Esophagus muscularis mucosa (tissue), 4 donors: ENCODE measurements around the gene TIMM21. TPM values are rescaled to one million over a fixed set of nuclear protein-coding genes. Genes with fewer than 3 reads are reported as not detected.

ENCODE experiments used
- DNase-seq: peaks from one replicate; pipeline ENCODE4 v3.0.0-alpha.2; 2017; ENCODE audit errors: extremely low spot score
- H3K27ac ChIP-seq, 4 donors: fragments of 200-600 bp; sonication (generic); replicated peaks in 1 of 4; 1 replicate in 3 of 4; 2 replicates in 1 of 4; pipeline ENCODE4 v1.5.1; 2016 to 2019; ENCODE audit warnings: mild to moderate bottlenecking in 1 of 4
- H3K27me3 ChIP-seq, 4 donors: fragments of 200-600 bp; sonication (generic); one replicate each; pipeline versions ENCODE4 v1.5.1 to v1.6.0; 2016 to 2019
- H3K36me3 ChIP-seq, 4 donors: fragments of 200-600 bp; sonication (generic); one replicate each; pipeline ENCODE4 v1.5.1; 2016 to 2019
- H3K4me1 ChIP-seq, 4 donors: fragments of 200-600 bp; sonication (generic); one replicate each; pipeline ENCODE4 v1.5.1; 2016 to 2019
- H3K4me3 ChIP-seq, 4 donors: fragments of 200-600 bp; sonication (generic); 1 replicate in 2 of 4; 2 replicates in 2 of 4; pipeline ENCODE4 v1.5.1; 2016 to 2019; ENCODE audit warnings: mild to moderate bottlenecking in 4 of 4, moderate library complexity in 1 of 4
- H3K9me3 ChIP-seq, 4 donors: fragments of 200-600 bp; sonication (generic); 1 replicate in 3 of 4; 2 replicates in 1 of 4; pipeline ENCODE4 v1.5.1; 2016 to 2019
- CTCF ChIP-seq, 3 experiments: fragments of 200-600 bp in 2 of 3; fragments of 450-650 bp in 1 of 3; sonication (generic) in 2 of 3; IDR thresholded peaks; one replicate each; pipeline ENCODE4 v1.5.1; 2017 to 2019; ENCODE audit warnings: antibody characterized with exemption in 3 of 3, mild to moderate bottlenecking in 2 of 3, moderate library complexity in 1 of 3
- EP300 ChIP-seq: sonication (generic); formaldehyde crosslinking; IDR thresholded peaks from one replicate; pipeline ENCODE4 v1.6.1; 2017; ENCODE audit warnings: antibody characterized with exemption
- POLR2A ChIP-seq: fragments of 450-650 bp; IDR thresholded peaks from one replicate; pipeline ENCODE4 v1.6.1; 2017; ENCODE audit warnings: antibody characterized with exemption, moderate library complexity, mild to moderate bottlenecking, low read depth
- POLR2AphosphoS5 ChIP-seq, 2 donors: sonication (generic); formaldehyde crosslinking; IDR thresholded peaks; one replicate each; pipeline ENCODE4 v1.6.1; 2017; ENCODE audit warnings: antibody characterized with exemption in 2 of 2
- WGBS: methylation state at CpG from one replicate; pipeline ENCODE4 v1.1.5; 2018; 5-methylcytosine and 5-hydroxymethylcytosine counted together
- intact Hi-C: fragments of 100-400 bp; cut with DNase I; formaldehyde crosslinking; loops from one replicate; pipeline ENCODE4 v1.15.1; 2023
- total RNA-seq, 4 donors: library from RNA; depleted of rRNA; stranded (reverse); fragments of >200 nt; gene quantifications; one replicate each; pipeline versions ENCODE4 v1.1.0 to v1.2.1, GENCODE V29; 2016

TIMM21 gene
- total RNA-seq, 4 donors from 2014 or later, result 39.7 to 55.6 (median 46.7) TPM

GRCh38 chr18:74203811-74204210 lies 55.5 kb downstream of the TIMM21 start:
- WGBS, result 66% methylated on average over 7 of the region's 7 CpGs
- Histone ChIP-seq H3K27me3 (no peaks in the 10 kb centered on the region), H3K4me3 (no peak overlapping the region), H3K9me3 (no peaks in the 10 kb centered on the region), H3K27ac (no peak overlapping the region), H3K4me1 (no peaks in the 10 kb centered on the region), H3K36me3 (no peaks in the 10 kb centered on the region)
- intact Hi-C loops, result no loop called here
- TF ChIP-seq EP300, result no peak
- no peak for TF ChIP-seq POLR2AphosphoS5 (IDR thresholded peaks at IDR 0.05)
- DNase-seq, result no peak

- Histone ChIP-seq H3K27me3 (no peaks in the 10 kb centered on the region), H3K4me1 (no peaks in the 10 kb centered on the region), H3K4me3 (no peak overlapping the region), H3K36me3 (no peaks in the 10 kb centered on the region), H3K27ac (no peak overlapping the region), H3K9me3 (no peaks in the 10 kb centered on the region)
- WGBS, result 78% methylated on average over 5 of the region's 5 CpGs
- intact Hi-C loops, result no loop called here
- no peak for DNase-seq
- TF ChIP-seq POLR2A, result no peak
- TF ChIP-seq EP300, result no peak
- TF ChIP-seq POLR2AphosphoS5 (IDR thresholded peaks at IDR 0.05), result no peak
- no peak for TF ChIP-seq CTCF (IDR thresholded peaks at IDR 0.05)
Measured at GRCh38 chr18:74204526-74205152, 56.3 kb downstream of the TIMM21 start.

Other genes with a start within 250 kb of the TIMM21 start
- under 1 TPM in 2 of 4 donors, not detected in 2; 0.33 to 0.45 TPM for gene FBXO15, start 689 bp upstream of the TIMM21 start, total RNA-seq
- 10 to 100 TPM; 77.7 to 99.4 (median 81.5) TPM for gene CYB5A, start 143.4 kb downstream of the TIMM21 start, total RNA-seq
- not detected for gene C18orf63, start 167.3 kb downstream of the TIMM21 start, total RNA-seq